HG02870 (cell line): ENCODE measurements around the gene SSR4.
"Not testable (repeated sequence)": the region's sequence is repeated elsewhere in the genome, so short reads cannot be mapped to it uniquely, and the experiment has no call there.

Experiments used
- ATAC-seq: cut with Tn5 transposase; IDR thresholded peaks from one replicate; pipeline ENCODE4 v1.9.1; 2021; ENCODE audit warnings: mild to moderate bottlenecking, moderate library complexity; ENCODE audit not compliant: unreplicated experiment

Gene SSR4

GRCh38 chrX:153794018-153794896 is at the start of gene SSR4, which contains the start of gene IDH3G:
Gene SSR4, plus strand, starts transcription at chrX:153794668. Its CDS starts 20 bp downstream, at chrX:153794688.
Gene IDH3G, minus strand, starts transcription at chrX:153794375. Its CDS starts 49 bp downstream, at chrX:153794326.
- ATAC-seq = peak; percentile 89

GRCh38 chrX:153745067-153745433 is 49.4 kb upstream of the SSR4 start:
- not testable (repeated sequence) for ATAC-seq

- no peak for ATAC-seq
These were observed 48.1 kb upstream of the SSR4 start for GRCh38 chrX:153746359-153746758.

GRCh38 chrX:153746991-153747390 is 47.5 kb upstream of the SSR4 start:
- ATAC-seq = not testable (repeated sequence)

GRCh38 chrX:153749017-153749416 is 45.5 kb upstream of the SSR4 start:
- not testable (repeated sequence) for ATAC-seq

GRCh38 chrX:153750127-153750774 is 44.2 kb upstream of the SSR4 start:
- ATAC-seq = no peak

- ATAC-seq = no peak
These were observed 39.3 kb upstream of the SSR4 start for GRCh38 chrX:153755136-153755535.

GRCh38 chrX:153761863-153762262 is 32.6 kb upstream of the SSR4 start:
- ATAC-seq = no peak

GRCh38 chrX:153762626-153763173 is 31.8 kb upstream of the SSR4 start:
- ATAC-seq = no peak

GRCh38 chrX:153763298-153763932 is 31.1 kb upstream of the SSR4 start:
- no peak for ATAC-seq

GRCh38 chrX:153763989-153764755 is 30.3 kb upstream of the SSR4 start, which contains the start of gene PLXNB3:
Gene PLXNB3, plus strand, starts transcription at chrX:153764249. Its CDS starts 1,287 bp downstream, at chrX:153765536.
- ATAC-seq = peak; percentile 68

GRCh38 chrX:153764786-153765137 is 29.7 kb upstream of the SSR4 start:
- no peak for ATAC-seq

GRCh38 chrX:153765138-153766079 is 29.1 kb upstream of the SSR4 start:
- no peak for ATAC-seq

GRCh38 chrX:153766098-153766817 is 28.2 kb upstream of the SSR4 start:
- ATAC-seq = no peak

GRCh38 chrX:153766871-153767673 is 27.4 kb upstream of the SSR4 start:
- no peak for ATAC-seq

GRCh38 chrX:153767674-153768055 is 26.8 kb upstream of the SSR4 start:
- no peak for ATAC-seq

GRCh38 chrX:153768311-153769157 is 25.9 kb upstream of the SSR4 start:
- ATAC-seq = no peak
